HG03460 (cell line): ENCODE data around the gene SHISAL1.
"Not testable (repeated sequence)": the region's sequence is repeated elsewhere in the genome, so short reads cannot be mapped to it uniquely, and the experiment has no call there.

Experiments
- ATAC-seq: cut with Tn5 transposase; IDR thresholded peaks from one replicate; pipeline ENCODE4 v1.9.1; 2021; ENCODE audit not compliant: unreplicated experiment

Gene SHISAL1

GRCh38 chr22:44242946-44243724 lies 69.6 kb downstream of the SHISAL1 start:
- no peak for ATAC-seq

GRCh38 chr22:44241121-44241520 lies 71.6 kb downstream of the SHISAL1 start:
- ATAC-seq, result not testable (repeated sequence)

GRCh38 chr22:44237290-44237689 lies 75.5 kb downstream of the SHISAL1 start:
- no peak for ATAC-seq

- ATAC-seq, result not testable (repeated sequence)
Measured at GRCh38 chr22:44234372-44234771, 78.4 kb downstream of the SHISAL1 start.

GRCh38 chr22:44231233-44231632 lies 81.5 kb downstream of the SHISAL1 start:
- no peak for ATAC-seq

- ATAC-seq, result no peak
Measured at GRCh38 chr22:44229809-44230208, 82.9 kb downstream of the SHISAL1 start.

- no peak for ATAC-seq
Measured at GRCh38 chr22:44229331-44229730, 83.4 kb downstream of the SHISAL1 start.

GRCh38 chr22:44225812-44226211 lies 86.9 kb downstream of the SHISAL1 start:
- no peak for ATAC-seq

GRCh38 chr22:44225091-44225689 lies 87.6 kb downstream of the SHISAL1 start:
- no peak for ATAC-seq

- no peak for ATAC-seq
Measured at GRCh38 chr22:44224166-44224565, 88.6 kb downstream of the SHISAL1 start.

- no peak for ATAC-seq
Measured at GRCh38 chr22:44221710-44222475, 90.9 kb downstream of the SHISAL1 start.

GRCh38 chr22:44220727-44221680 lies 91.7 kb downstream of the SHISAL1 start:
- no peak for ATAC-seq

GRCh38 chr22:44219101-44219870 lies 93.5 kb downstream of the SHISAL1 start:
- ATAC-seq, result no peak

GRCh38 chr22:44218071-44218470 lies 94.7 kb downstream of the SHISAL1 start:
- no peak for ATAC-seq

GRCh38 chr22:44217346-44217745 lies 95.4 kb downstream of the SHISAL1 start:
- ATAC-seq, result no peak

GRCh38 chr22:44215287-44215686 lies 97.5 kb downstream of the SHISAL1 start:
- ATAC-seq, result no peak

- ATAC-seq, result no peak
Measured at GRCh38 chr22:44214764-44215163, 98.0 kb downstream of the SHISAL1 start.

- ATAC-seq, result no peak
Measured at GRCh38 chr22:44214187-44214586, 98.6 kb downstream of the SHISAL1 start.

GRCh38 chr22:44213489-44214043 lies 99.2 kb downstream of the SHISAL1 start:
- ATAC-seq, result no peak

- ATAC-seq, result no peak
Measured at GRCh38 chr22:44212936-44213335, 99.8 kb downstream of the SHISAL1 start.
